ENCODE data around the gene SLC35F1.

The SLC35F1 gene

DNA sequence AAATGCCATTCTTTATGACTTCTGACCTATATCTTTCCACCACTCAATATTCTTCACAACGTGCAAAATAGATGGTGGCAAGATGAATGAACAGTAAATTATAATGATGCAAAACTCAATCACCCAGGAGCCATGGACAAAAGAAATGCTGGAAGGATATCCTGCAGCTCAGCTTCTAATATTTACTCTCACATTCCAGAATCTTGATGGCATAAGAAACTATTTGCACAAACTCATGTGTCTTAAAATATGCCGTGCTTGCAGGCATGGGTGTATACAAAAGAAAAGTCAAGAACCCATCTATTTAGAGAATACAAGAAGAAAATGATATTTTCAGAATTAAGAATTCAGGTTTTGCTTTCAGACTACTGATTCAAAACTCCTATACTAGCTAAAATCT, 217.8 kb downstream of the SLC35F1 start:
- ChIA-PET POLR2A (no interaction called here), CTCF (no interaction called here)
- H3K4me3 ChIP-seq (ENCODE audit: low read depth, low read length): no peak overlapping the region
- TF ChIP-seq, protein P1, sequence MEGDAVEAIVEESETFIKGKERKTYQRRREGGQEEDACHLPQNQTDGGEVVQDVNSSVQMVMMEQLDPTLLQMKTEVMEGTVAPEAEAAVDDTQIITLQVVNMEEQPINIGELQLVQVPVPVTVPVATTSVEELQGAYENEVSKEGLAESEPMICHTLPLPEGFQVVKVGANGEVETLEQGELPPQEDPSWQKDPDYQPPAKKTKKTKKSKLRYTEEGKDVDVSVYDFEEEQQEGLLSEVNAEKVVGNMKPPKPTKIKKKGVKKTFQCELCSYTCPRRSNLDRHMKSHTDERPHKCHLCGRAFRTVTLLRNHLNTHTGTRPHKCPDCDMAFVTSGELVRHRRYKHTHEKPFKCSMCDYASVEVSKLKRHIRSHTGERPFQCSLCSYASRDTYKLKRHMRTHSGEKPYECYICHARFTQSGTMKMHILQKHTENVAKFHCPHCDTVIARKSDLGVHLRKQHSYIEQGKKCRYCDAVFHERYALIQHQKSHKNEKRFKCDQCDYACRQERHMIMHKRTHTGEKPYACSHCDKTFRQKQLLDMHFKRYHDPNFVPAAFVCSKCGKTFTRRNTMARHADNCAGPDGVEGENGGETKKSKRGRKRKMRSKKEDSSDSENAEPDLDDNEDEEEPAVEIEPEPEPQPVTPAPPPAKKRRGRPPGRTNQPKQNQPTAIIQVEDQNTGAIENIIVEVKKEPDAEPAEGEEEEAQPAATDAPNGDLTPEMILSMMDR (IDR thresholded peaks at IDR 0.05; ENCODE audit: insufficient read depth, low read length, missing control alignments): no peak
- no peak for DNase-seq (ENCODE audit: low read depth, low spot score)

DNA sequence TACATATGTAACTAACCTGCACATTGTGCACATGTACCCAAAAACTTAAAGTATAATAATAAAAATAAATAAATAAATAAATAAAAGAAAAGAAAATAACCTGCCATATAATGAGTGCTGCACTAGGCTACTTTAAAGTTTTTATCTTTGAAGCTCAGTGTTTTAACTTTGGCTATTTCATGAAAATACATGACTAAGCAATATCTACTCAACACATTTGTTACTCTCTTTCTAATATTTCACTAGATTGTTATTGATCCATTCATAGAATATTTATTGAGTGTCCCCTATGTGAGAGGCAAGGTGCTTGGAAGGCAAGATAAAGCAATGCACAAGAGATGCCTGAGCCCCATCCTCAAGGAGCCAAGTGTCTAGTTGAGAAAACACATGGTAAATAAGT, 221.7 kb downstream of the SLC35F1 start:
- no peak for DNase-seq (ENCODE audit: low read depth, low spot score)
- ChIA-PET CTCF (no interaction called here), POLR2A (no interaction called here)
- TF ChIP-seq, protein P1 (IDR thresholded peaks at IDR 0.05; ENCODE audit: insufficient read depth, low read length, missing control alignments): no peak
- H3K4me3 ChIP-seq (ENCODE audit: low read depth, low read length): no peak overlapping the region

DNA sequence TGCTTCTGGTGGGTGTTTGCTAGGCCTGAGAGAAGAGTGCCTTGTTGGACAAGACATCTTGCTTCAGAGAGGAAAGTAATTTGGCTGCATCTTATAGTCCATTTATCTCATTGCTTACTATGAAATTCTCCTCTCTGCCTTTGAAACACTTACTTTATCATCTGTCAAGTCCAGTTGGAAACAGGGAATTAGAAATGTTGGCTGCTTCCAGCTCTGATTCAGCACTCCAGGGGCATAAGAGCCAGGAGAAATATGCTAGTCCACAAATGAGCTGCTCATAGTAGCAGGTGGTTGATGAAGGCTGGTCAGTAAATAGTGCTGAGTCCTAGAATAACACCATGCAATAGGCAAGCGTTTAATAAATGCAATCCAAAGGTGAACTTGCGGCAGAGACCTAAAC, 227.1 kb downstream of the SLC35F1 start:
- no peak for DNase-seq (ENCODE audit: low read depth, low spot score)
- CTCF ChIA-PET: no interaction called here
- H3K4me3 ChIP-seq (ENCODE audit: low read depth, low read length): no peak overlapping the region
- TF ChIP-seq, protein P1 (IDR thresholded peaks at IDR 0.05; ENCODE audit: insufficient read depth, low read length, missing control alignments): no peak
- POLR2A ChIA-PET: no interaction called here

DNA sequence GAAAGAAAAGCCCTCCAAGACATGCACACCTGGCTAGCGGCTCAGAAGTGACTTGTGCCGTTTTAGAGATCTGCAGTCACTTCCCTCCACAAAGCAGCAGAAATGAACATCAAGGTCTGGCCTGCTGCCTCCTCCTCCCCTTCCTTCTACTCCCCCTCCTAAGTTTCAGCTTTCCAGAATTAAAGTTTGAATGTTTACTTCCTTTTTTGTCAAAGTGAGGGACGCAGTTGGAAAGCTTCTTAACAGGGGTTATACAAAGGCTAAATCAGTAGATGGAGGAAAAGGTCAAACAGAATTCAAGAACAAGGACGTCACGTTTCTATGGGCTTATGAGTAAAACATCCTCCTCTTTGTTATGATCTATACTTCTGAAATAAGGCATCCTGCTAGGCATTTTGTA, 227.7 kb downstream of the SLC35F1 start:
- CTCF ChIA-PET: no interaction called here
- POLR2A ChIA-PET: no interaction called here
- TF ChIP-seq, protein P1 (IDR thresholded peaks at IDR 0.05; ENCODE audit: insufficient read depth, low read length, missing control alignments): no peak
- no peak overlapping the region for H3K4me3 ChIP-seq (ENCODE audit: low read depth, low read length)
- no peak for DNase-seq (ENCODE audit: low read depth, low spot score)

DNA sequence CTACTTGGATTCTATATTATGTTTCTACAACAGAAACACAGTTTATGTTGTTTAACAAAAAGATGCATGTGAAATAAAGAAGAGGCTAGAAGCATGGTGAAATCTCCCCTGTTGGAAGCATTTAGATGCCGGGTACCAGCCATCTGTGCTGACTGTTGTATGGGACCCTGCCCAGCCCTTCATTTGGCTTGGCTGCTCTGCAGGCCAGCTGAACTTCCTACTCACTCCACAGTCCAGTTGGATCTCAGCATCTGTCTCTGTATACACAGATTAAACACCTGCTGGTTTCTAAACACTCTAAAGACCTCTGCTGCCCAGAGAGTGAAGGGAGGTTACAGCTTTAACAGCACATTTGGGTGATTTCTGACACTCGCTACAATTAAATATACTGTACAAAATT, 228.3 kb downstream of the SLC35F1 start:
- TF ChIP-seq, protein P1 (IDR thresholded peaks at IDR 0.05; ENCODE audit: insufficient read depth, low read length, missing control alignments): no peak
- CTCF ChIA-PET: no interaction called here
- POLR2A ChIA-PET: no interaction called here

DNA sequence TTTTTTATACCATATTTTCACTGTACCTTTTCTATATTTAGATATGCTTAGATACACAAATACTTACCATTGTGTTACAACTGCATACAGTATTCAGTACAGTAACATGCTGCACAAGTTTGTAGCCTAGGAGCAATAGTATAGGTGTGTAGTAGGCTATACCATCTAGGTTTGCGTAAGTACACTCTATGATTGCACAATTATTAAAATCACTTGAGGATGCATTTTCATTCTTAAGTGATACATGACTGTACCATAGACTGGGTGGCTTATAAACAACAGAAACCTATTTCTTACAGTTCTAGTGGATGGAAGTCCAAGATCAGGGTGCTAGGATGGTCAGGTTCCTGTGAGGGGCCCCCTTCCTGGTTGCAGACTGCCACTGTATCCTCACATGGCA, 234.1 kb downstream of the SLC35F1 start:
- ChIA-PET POLR2A (no interaction called here), CTCF (no interaction called here)
- no peak overlapping the region for H3K4me3 ChIP-seq (ENCODE audit: low read depth, low read length)
- no peak for DNase-seq (ENCODE audit: low read depth, low spot score)
- TF ChIP-seq, protein P1 (IDR thresholded peaks at IDR 0.05; ENCODE audit: insufficient read depth, low read length, missing control alignments): no peak

More for the DNA sequence above, 228.3 kb downstream of the SLC35F1 start:
- H3K4me3 ChIP-seq (ENCODE audit: low read depth, low read length): no peak overlapping the region
- no peak for DNase-seq (ENCODE audit: low read depth, low spot score)
